Transverse colon (tissue), 4 donors: Measurements from ENCODE around the gene MATN1. TPM values are rescaled to one million over a fixed set of nuclear protein-coding genes. Genes with fewer than 3 reads are reported as not detected.

Experiments used
- DNase-seq: peaks from one replicate; pipeline ENCODE4 v3.0.0-alpha.2; 2019
- H3K27ac ChIP-seq, 4 donors: fragments of 200-600 bp; sonication (generic); 2 replicates each; pipeline ENCODE4 v1.5.1; 2016 to 2018; ENCODE audit warnings: inconsistent platforms in 4 of 4
- H3K27me3 ChIP-seq: fragments of 200-600 bp; sonication (generic); 2 replicates; pipeline ENCODE4 v1.5.1; 2017; ENCODE audit warnings: inconsistent platforms
- H3K36me3 ChIP-seq, 4 donors: fragments of 200-600 bp; sonication (generic); 2 replicates each; pipeline ENCODE4 v1.5.1; 2017 to 2019; ENCODE audit warnings: inconsistent platforms in 4 of 4
- H3K4me1 ChIP-seq, 4 donors: fragments of 200-600 bp; sonication (generic); 2 replicates each; pipeline ENCODE4 v1.5.1; 2017 to 2020; ENCODE audit warnings: inconsistent platforms in 4 of 4
- H3K4me3 ChIP-seq, 4 donors: fragments of 200-600 bp; sonication (generic); 1 replicate in 1 of 4; 2 replicates in 3 of 4; pipeline versions ENCODE4 v1.5.1 to v1.6.1; 2017 to 2019; ENCODE audit warnings: inconsistent platforms in 4 of 4
- H3K9me3 ChIP-seq, 2 donors: fragments of 200-600 bp; sonication (generic); 2 replicates each; pipeline ENCODE4 v1.5.1; 2017 to 2019; ENCODE audit warnings: inconsistent platforms in 2 of 2
- CTCF ChIP-seq, 5 experiments: fragments of 200-600 bp in 3 of 5; fragments of 450-650 bp in 2 of 5; sonication (generic) in 3 of 5; IDR thresholded peaks; 1 replicate in 2 of 5; 2 replicates in 3 of 5; pipeline ENCODE4 v1.5.1; 2016 to 2017; ENCODE audit warnings: antibody characterized with exemption in 5 of 5, inconsistent platforms in 3 of 5, mild to moderate bottlenecking in 2 of 5, moderate library complexity in 1 of 5
- EP300 ChIP-seq: sonication (generic); formaldehyde crosslinking; IDR thresholded peaks from one replicate; pipeline ENCODE4 v1.6.1; 2017; ENCODE audit warnings: antibody characterized with exemption, low read depth
- POLR2A ChIP-seq: fragments of 450-650 bp; IDR thresholded peaks from one replicate; pipeline ENCODE4 v1.6.1; 2016; ENCODE audit warnings: antibody characterized with exemption, mild to moderate bottlenecking, moderate library complexity
- POLR2AphosphoS5 ChIP-seq, 3 donors: sonication (generic); formaldehyde crosslinking; IDR thresholded peaks; one replicate each; pipeline ENCODE4 v1.6.1; 2016; ENCODE audit warnings: antibody characterized with exemption in 3 of 3
- WGBS, 2 donors: methylation state at CpG; one replicate each; pipeline ENCODE4 v1.1.5; 2018; ENCODE audit warnings: low coverage in 1 of 2; 5-methylcytosine and 5-hydroxymethylcytosine counted together
- in situ Hi-C, 4 donors: fragments of 200-750 bp; cut with MboI; loops; one replicate each; pipeline versions ENCODE4 v1.15.0 to v1.15.1; 2017; ENCODE audit warnings: low sequenced_read_pairs in 3 of 4, low pct_ligation_motif_present in 1 of 4, low pct_unique_long_range_greater_than_20kb in 1 of 4
- intact Hi-C: fragments of 100-400 bp; cut with DNase I; formaldehyde crosslinking; loops from one replicate; pipeline ENCODE4 v1.15.1; 2023; ENCODE audit warnings: low total_unique reads
- total RNA-seq, 4 donors: library from RNA; depleted of rRNA; stranded (reverse); fragments of >200 nt; gene quantifications; one replicate each; pipeline ENCODE4 v1.1.0, GENCODE V29; 2016

Gene MATN1
- total RNA-seq, 4 donors from 2014 or later, result not detected

GRCh38 chr1:30738040-30738714 is 14.8 kb upstream of the MATN1 start:
- no peak overlapping the region for H3K27ac ChIP-seq
- H3K4me3 ChIP-seq, result no peak overlapping the region
- H3K9me3 ChIP-seq, result no peaks in the 10 kb centered on the region
- in situ Hi-C loops (no loop called here), intact Hi-C loops (no loop called here)
- WGBS, 2 donors, result 60 to 73% methylated on average over 1 to 5 of the region's 5 CpGs
- DNase-seq, result no peak
- H3K4me1 ChIP-seq, result peaks cover 0 to 12% (median 0%) of the 10 kb centered on the region in 4 donors
- TF ChIP-seq EP300, result no peak
- no peak for TF ChIP-seq POLR2A
- no peak for TF ChIP-seq CTCF (IDR thresholded peaks at IDR 0.05)
- no peak for TF ChIP-seq POLR2AphosphoS5 (IDR thresholded peaks at IDR 0.05)
- H3K36me3 ChIP-seq, result no peaks in the 10 kb centered on the region
- no peaks in the 10 kb centered on the region for H3K27me3 ChIP-seq

- TF ChIP-seq EP300 (no peak), POLR2AphosphoS5 (IDR thresholded peaks at IDR 0.05) (no peak), CTCF (IDR thresholded peaks at IDR 0.05) (no peak), POLR2A (no peak)
- WGBS, 2 donors, result 80 to 93% methylated on average over 1 to 14 of the region's 14 CpGs
- DNase-seq, result no peak
- in situ Hi-C loops, result no loop called here
- no peaks in the 10 kb centered on the region for H3K36me3 ChIP-seq
- H3K4me3 ChIP-seq, result no peak overlapping the region
- H3K9me3 ChIP-seq, result no peaks in the 10 kb centered on the region
- intact Hi-C loops, result no loop called here
- H3K27ac ChIP-seq, result no peak overlapping the region
- H3K4me1 ChIP-seq, result peaks cover 0 to 7% (median 0%) of the 10 kb centered on the region in 4 donors
- no peaks in the 10 kb centered on the region for H3K27me3 ChIP-seq
These were observed 14.1 kb upstream of the MATN1 start for GRCh38 chr1:30737357-30738039.

GRCh38 chr1:30735668-30736498 is 12.5 kb upstream of the MATN1 start:
- Histone ChIP-seq H3K4me1 (no peaks in the 10 kb centered on the region), H3K27me3 (no peaks in the 10 kb centered on the region), H3K9me3 (no peaks in the 10 kb centered on the region), H3K4me3 (no peak overlapping the region), H3K36me3 (no peaks in the 10 kb centered on the region), H3K27ac (no peak overlapping the region)
- no peak for DNase-seq
- in situ Hi-C loops, result no loop called here
- intact Hi-C loops, result no loop called here
- no peak for TF ChIP-seq POLR2A
- TF ChIP-seq EP300, result no peak
- no peak for TF ChIP-seq POLR2AphosphoS5 (IDR thresholded peaks at IDR 0.05)
- TF ChIP-seq CTCF (IDR thresholded peaks at IDR 0.05), result no peak
- WGBS, 2 donors, result 87 to 92% methylated on average over 4 to 6 of the region's 6 CpGs

GRCh38 chr1:30735124-30735523 is 11.7 kb upstream of the MATN1 start:
- intact Hi-C loops (no loop called here), in situ Hi-C loops (no loop called here)
- no peak for DNase-seq
- no peak for TF ChIP-seq POLR2A
- TF ChIP-seq POLR2AphosphoS5 (IDR thresholded peaks at IDR 0.05), result no peak
- no peak for TF ChIP-seq EP300
- TF ChIP-seq CTCF (IDR thresholded peaks at IDR 0.05), result no peak
- 84% methylated on average over 6 of the region's 6 CpGs; no CpG with 5 or more reads in 1 of the 2 donors for WGBS, 2 donors
- no peaks in the 10 kb centered on the region for H3K9me3 ChIP-seq
- H3K36me3 ChIP-seq, result no peaks in the 10 kb centered on the region
- no peak overlapping the region for H3K4me3 ChIP-seq
- H3K4me1 ChIP-seq, result no peaks in the 10 kb centered on the region
- H3K27me3 ChIP-seq, result no peaks in the 10 kb centered on the region
- H3K27ac ChIP-seq, result no peak overlapping the region
